IMR-90 (cell line): ENCODE data around the gene DDHD1.

ENCODE experiments used
- BHLHE40 ChIP-seq: fragments of 150-350 bp; IDR thresholded peaks from 2 replicates; pipeline ENCODE4 v1.6.1; 2016; ENCODE audit warnings: mild to moderate bottlenecking, low read depth, low read length
- CTCF ChIP-seq: conservative IDR thresholded peaks from 2 replicates; pipeline ENCODE4 v1.5.1; 2012; ENCODE audit warnings: mild to moderate bottlenecking, low read depth, low read length, improper control_type of control experiment
- ELK1 ChIP-seq: fragments of 150-350 bp; IDR thresholded peaks from 2 replicates; pipeline ENCODE4 v1.6.1; 2016; ENCODE audit warnings: low read depth, mild to moderate bottlenecking, low read length, moderate library complexity, borderline replicate concordance
- MXI1 ChIP-seq: IDR thresholded peaks from 2 replicates; pipeline ENCODE4 v1.6.1; 2012; ENCODE audit warnings: low read depth, mild to moderate bottlenecking, low read length, moderate library complexity, borderline replicate concordance
- POLR2A ChIP-seq: IDR thresholded peaks from 2 replicates; pipeline ENCODE4 v1.6.1; 2012; ENCODE audit warnings: mild to moderate bottlenecking, low read depth, low read length
- RAD21 ChIP-seq: IDR thresholded peaks from 2 replicates; pipeline ENCODE4 v1.6.1; 2012; ENCODE audit warnings: low read length, improper control_type of control experiment
- RFX5 ChIP-seq: IDR thresholded peaks from 2 replicates; pipeline ENCODE4 v1.8.0; 2012; ENCODE audit warnings: low read depth, mild to moderate bottlenecking, low read length, moderate library complexity
- SMC3 ChIP-seq: fragments of 150-350 bp; IDR thresholded peaks from 2 replicates; pipeline ENCODE4 v1.6.1; 2016; ENCODE audit warnings: low read depth, mild to moderate bottlenecking, antibody characterized with exemption, low read length, moderate library complexity

DNA sequence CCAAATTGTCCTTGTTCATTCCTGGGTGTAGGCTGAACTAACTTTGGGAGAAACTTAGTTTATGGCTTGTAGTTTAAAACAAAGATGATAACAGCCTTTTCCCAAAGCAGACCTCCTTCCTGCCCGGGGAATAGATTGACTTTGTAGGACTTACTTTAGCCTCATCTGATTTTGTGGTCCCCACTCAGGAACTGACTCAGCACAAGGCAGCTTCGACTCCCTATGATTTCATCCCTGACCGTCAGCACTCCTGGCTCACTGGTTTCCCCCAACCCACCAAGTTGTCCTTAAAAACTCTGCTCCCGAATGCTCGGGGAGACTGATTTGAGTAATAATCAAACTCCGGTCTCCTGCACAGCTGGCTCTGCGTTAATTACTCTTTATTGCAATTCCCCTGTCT, 40.1 kb upstream of the DDHD1 start:
- TF ChIP-seq POLR2A (no peak), CTCF (no peak), RFX5 (no peak), ELK1 (no peak), MXI1 (no peak), RAD21 (no peak), SMC3 (no peak), BHLHE40 (no peak)
